HepG2 (cell line): ENCODE data around the gene FUT6. TPM values are rescaled to one million over a fixed set of nuclear protein-coding genes. Genes with fewer than 3 reads are reported as not detected.
A peak's percentile ranks its signal among the peaks of the same experiment; 100 is the strongest.

Experiments
- AGO1 ChIP-seq: fragments of 200-400 bp; formaldehyde crosslinking; IDR thresholded peaks from 2 replicates; pipeline ENCODE4 v1.6.1; 2017; ENCODE audit warnings: mild to moderate bottlenecking, low read depth, low read length, moderate library complexity; ENCODE audit not compliant: poor library complexity, severe bottlenecking
- CBFB ChIP-seq: sonication (generic); formaldehyde crosslinking; IDR thresholded peaks from 2 replicates; pipeline ENCODE4 v1.4.0; 2020; ENCODE audit warnings: missing genetic modification reagents
- CSRNP2 ChIP-seq: sonication (generic); formaldehyde crosslinking; conservative IDR thresholded peaks from 2 replicates; pipeline ENCODE4 v1.8.0; 2022; ENCODE audit warnings: low read depth, missing genetic modification reagents
- ETV6 ChIP-seq: sonication (generic); formaldehyde crosslinking; conservative IDR thresholded peaks from 2 replicates; pipeline ENCODE4 v1.4.0; 2020; ENCODE audit warnings: missing genetic modification reagents
- FOXP1 ChIP-seq, 2 experiments: fragments of 450-650 bp in 1 of 2; IDR thresholded peaks; 2 replicates each; pipeline ENCODE4 v1.6.1; 2017 to 2018; ENCODE audit warnings: antibody characterized with exemption in 1 of 2
- NFATC3 ChIP-seq: sonication (generic); formaldehyde crosslinking; IDR thresholded peaks from 2 replicates; pipeline ENCODE4 v1.5.1; 2020; ENCODE audit warnings: mild to moderate bottlenecking, missing genetic modification reagents
- RERE ChIP-seq: IDR thresholded peaks from 2 replicates; pipeline ENCODE4 v1.6.1; 2016; ENCODE audit warnings: low read depth, missing genetic modification reagents, missing compliant biosample characterization
- RNF2 ChIP-seq: fragments of 450-650 bp; conservative IDR thresholded peaks from 2 replicates; pipeline ENCODE4 v1.6.1; 2016; ENCODE audit warnings: low read depth
- SMAD9 ChIP-seq: sonication (generic); formaldehyde crosslinking; IDR thresholded peaks from 2 replicates; pipeline ENCODE4 v1.5.1; 2020; ENCODE audit warnings: mild to moderate bottlenecking, missing genetic modification reagents
- TRAFD1 ChIP-seq: sonication (generic); formaldehyde crosslinking; IDR thresholded peaks from 2 replicates; pipeline ENCODE4 v1.5.1; 2020; ENCODE audit warnings: missing genetic modification reagents, mild to moderate bottlenecking, borderline replicate concordance
- UBTF ChIP-seq: sonication (generic); formaldehyde crosslinking; IDR thresholded peaks from 2 replicates; pipeline ENCODE4 v1.4.0; 2020; ENCODE audit warnings: mild to moderate bottlenecking, missing genetic modification reagents
- ZNF333 ChIP-seq: sonication (generic); formaldehyde crosslinking; IDR thresholded peaks from 2 replicates; pipeline ENCODE4 v1.4.0; 2020; ENCODE audit warnings: mild to moderate bottlenecking, missing genetic modification reagents, borderline replicate concordance
- ZNF350 ChIP-seq: sonication (generic); formaldehyde crosslinking; IDR thresholded peaks from 2 replicates; pipeline ENCODE4 v1.4.0; 2020; ENCODE audit warnings: mild to moderate bottlenecking, low read depth, missing genetic modification reagents, borderline replicate concordance
- ZNF639 ChIP-seq: conservative IDR thresholded peaks from 2 replicates; pipeline ENCODE4 v1.6.1; 2018; ENCODE audit warnings: missing genetic modification reagents
- ZNF644 ChIP-seq: IDR thresholded peaks from 2 replicates; pipeline ENCODE4 v1.6.1; 2016; ENCODE audit warnings: low read depth
- polyA plus RNA-seq, 8 experiments: library from polyadenylated mRNA; depleted of rRNA in 3 of 8; stranded (reverse) in 7 of 8; unstranded in 1 of 8; fragments of >200 nt; fragmentation: Illumina TruSeq in 4 of 8; extraction: Trizol in 4 of 8; gene quantifications; 2 replicates each; pipeline versions ENCODE4 v1.2.1 to v1.2.3, GENCODE V29; 2011 to 2016; ENCODE audit warnings: low read depth in 4 of 8, missing spikeins in 1 of 8, mixed read lengths in 1 of 8; ENCODE audit not compliant: insufficient read depth in 1 of 8
- total RNA-seq, 5 experiments: library from RNA; depleted of rRNA; stranded (reverse); fragments of >200 nt; fragmentation: Illumina TruSeq; extraction: Trizol; gene quantifications; 2 replicates each; pipeline ENCODE4 v1.2.3, GENCODE V29; 2016; ENCODE audit warnings: low read depth in 1 of 5

FUT6 gene
- total and polyA plus RNA-seq, 2 of the 13 experiments (the other 11 are each of a cell fraction or from before 2014, with no cell fraction given), result 8.2 to 27.7 TPM

- TF ChIP-seq ETV6, result no peak
- TF ChIP-seq ZNF333 (CRISPR knock-in tag), result no peak
- TF ChIP-seq RNF2, result peak; percentile 51; the same call in 1 of the 2 replicates
- no peak for TF ChIP-seq ZNF644 (CRISPR knock-in tag)
- no peak for TF ChIP-seq NFATC3 (CRISPR knock-in tag)
- no peak for TF ChIP-seq CBFB
- no peak for TF ChIP-seq AGO1
- no peak for TF ChIP-seq ZNF350 (CRISPR knock-in tag)
- no peak for TF ChIP-seq SMAD9
- TF ChIP-seq UBTF (CRISPR knock-in tag), result peak; percentile 43; the same call in 1 of the 2 replicates
- TF ChIP-seq RERE (CRISPR knock-in tag), result no peak
- no peak for TF ChIP-seq FOXP1 (IDR thresholded peaks at IDR 0.05)
- TF ChIP-seq FOXP1 (CRISPR knock-in tag; IDR thresholded peaks at IDR 0.05), result no peak
- no peak for TF ChIP-seq TRAFD1 (CRISPR knock-in tag)
- TF ChIP-seq ZNF639 (CRISPR knock-in tag), result no peak
- no peak for TF ChIP-seq CSRNP2 (CRISPR knock-in tag)
Measured at GRCh38 chr19:5799247-5800241, 40.0 kb downstream of the FUT6 start (continued).
